Common myeloid progenitor, CD34-positive (primary cell): ENCODE results near the gene GRM4.
A peak's percentile ranks its signal among the peaks of the same experiment; 100 is the strongest.

Experiments used
- CTCF ChIA-PET: fragments of 350-600 bp; sonication (Branson Sonifier 250); formaldehyde crosslinking; loops from one replicate; lab custom pipeline; 2021; ENCODE audit warnings: antibody characterized with exemption; lab: Charles Lee
- POLR2A ChIA-PET: fragments of 350-600 bp; sonication (Branson Sonifier 250); formaldehyde crosslinking; loops from one replicate; lab custom pipeline; 2021; ENCODE audit warnings: antibody characterized with exemption; lab: Charles Lee
- DNase-seq, 3 donors: peaks; one replicate each; pipeline versions ENCODE4 v3.0.0 to v3.0.0-alpha.2; 2013
- H3K27ac ChIP-seq, 2 experiments: 1 replicate in 1 of 2; 2 replicates in 1 of 2; pipeline ENCODE4 v1.7.0; 2013; ENCODE audit warnings: inconsistent platforms in 2 of 2, low read length in 2 of 2, mild to moderate bottlenecking in 2 of 2, low read depth in 1 of 2, moderate library complexity in 1 of 2; ENCODE audit not compliant: severe bottlenecking in 2 of 2, insufficient read depth in 1 of 2, poor library complexity in 1 of 2
- H3K27me3 ChIP-seq, 5 experiments: replicated peaks in 2 of 5; 1 replicate in 3 of 5; 2 replicates in 2 of 5; pipeline versions ENCODE4 v1.6.1 to v1.7.0; 2013; ENCODE audit warnings: low read length in 4 of 5, mild to moderate bottlenecking in 2 of 5, moderate library complexity in 2 of 5, inconsistent platforms in 1 of 5; ENCODE audit not compliant: insufficient read depth in 5 of 5, control insufficient read depth in 4 of 5
- H3K36me3 ChIP-seq, 4 experiments: 1 replicate in 2 of 4; 2 replicates in 2 of 4; pipeline versions ENCODE4 v1.6.1 to v1.7.0; 2013; ENCODE audit warnings: low read length in 3 of 4, control low read depth in 1 of 4, mild to moderate bottlenecking in 1 of 4; ENCODE audit not compliant: control insufficient read depth in 4 of 4, insufficient read depth in 4 of 4
- H3K4me1 ChIP-seq, 4 experiments: 1 replicate in 3 of 4; 2 replicates in 1 of 4; pipeline versions ENCODE4 v1.6.1 to v1.7.1; 2013; ENCODE audit warnings: low read length in 3 of 4, mild to moderate bottlenecking in 3 of 4, control low read depth in 1 of 4, inconsistent platforms in 1 of 4, moderate library complexity in 1 of 4; ENCODE audit not compliant: control insufficient read depth in 4 of 4, insufficient read depth in 4 of 4; ENCODE audit errors: control extremely low read depth in 1 of 4
- H3K4me3 ChIP-seq, 7 experiments: 1 replicate in 4 of 7; 2 replicates in 3 of 7; pipeline versions ENCODE4 v1.5.1 to v1.7.0; 2013; ENCODE audit warnings: mild to moderate bottlenecking in 7 of 7, low read length in 6 of 7, moderate library complexity in 6 of 7, inconsistent platforms in 2 of 7, low read depth in 2 of 7, control low read depth in 1 of 7; ENCODE audit not compliant: insufficient read depth in 4 of 7, control insufficient read depth in 1 of 7; ENCODE audit errors: extremely low read depth in 1 of 7
- H3K9me3 ChIP-seq, 5 experiments: 1 replicate in 4 of 5; 2 replicates in 1 of 5; pipeline versions ENCODE4 v1.6.1 to v1.7.1; 2013; ENCODE audit warnings: low read length in 4 of 5, mild to moderate bottlenecking in 2 of 5, inconsistent platforms in 1 of 5, low read depth in 1 of 5, moderate library complexity in 1 of 5; ENCODE audit not compliant: control insufficient read depth in 4 of 5, insufficient read depth in 2 of 5; ENCODE audit errors: control extremely low read depth in 1 of 5
- WGBS: methylation state at CpG from one replicate; pipeline ENCODE4 v1.1.5; 2013; ENCODE audit not compliant: insufficient coverage; 5-methylcytosine and 5-hydroxymethylcytosine counted together

The GRM4 gene

GRCh38 chr6:34059136-34059731, 86.7 kb downstream of the GRM4 start:
- Histone ChIP-seq H3K9me3 (no peaks in the 10 kb centered on the region), H3K27ac (no peak overlapping the region), H3K4me1 (no peaks in the 10 kb centered on the region), H3K4me3 (no peak overlapping the region), H3K36me3 (no peaks in the 10 kb centered on the region), H3K27me3 (peaks cover 0 to 18% (median 5%) of the 10 kb centered on the region in 5 experiments)
- ChIA-PET CTCF (interaction anchor here (1.2 to 1.4 kb wide), 4 partner anchors 10 to 95 kb away, joined by 3 to 5 read pairs (median 4); no protein-coding TSS in a partner anchor), POLR2A (interaction anchor here (0.7 kb wide), 1 partner anchor 26 kb away, joined by 3 read pairs; no protein-coding TSS in a partner anchor)
- DNase-seq: no peak
- WGBS: 86% methylated on average over 15 of the region's 17 CpGs

- 100% methylated on average over 4 of the region's 6 CpGs for WGBS
- H3K27ac ChIP-seq: no peak overlapping the region
- CTCF ChIA-PET: interaction anchor here (1.6 kb wide), 1 partner anchor 10 kb away, joined by 3 read pairs; no protein-coding TSS in a partner anchor
- H3K4me3 ChIP-seq: no peak overlapping the region
- H3K36me3 ChIP-seq: no peaks in the 10 kb centered on the region
- POLR2A ChIA-PET: no interaction called here
- DNase-seq: no peak
- no peaks in the 10 kb centered on the region for H3K4me1 ChIP-seq
- H3K9me3 ChIP-seq: no peaks in the 10 kb centered on the region
- peaks cover 0 to 5% (median 2%) of the 10 kb centered on the region in 5 experiments for H3K27me3 ChIP-seq
Observed at GRCh38 chr6:34057790-34058189, 88.1 kb downstream of the GRM4 start.

- no peaks in the 10 kb centered on the region for H3K4me1 ChIP-seq
- 96% methylated on average over 15 of the region's 16 CpGs for WGBS
- H3K9me3 ChIP-seq: no peaks in the 10 kb centered on the region
- ChIA-PET POLR2A (no interaction called here), CTCF (interaction anchor here (1.6 kb wide), 1 partner anchor 10 kb away, joined by 3 read pairs; no protein-coding TSS in a partner anchor)
- no peak overlapping the region for H3K4me3 ChIP-seq
- H3K27ac ChIP-seq: no peak overlapping the region
- H3K27me3 ChIP-seq: peaks cover 0 to 5% (median 0%) of the 10 kb centered on the region in 5 experiments
- no peaks in the 10 kb centered on the region for H3K36me3 ChIP-seq
- no peak for DNase-seq
Observed at GRCh38 chr6:34057191-34057590, 88.7 kb downstream of the GRM4 start.

GRCh38 chr6:34056305-34057108, 89.4 kb downstream of the GRM4 start:
- H3K36me3 ChIP-seq: no peaks in the 10 kb centered on the region
- no peak overlapping the region for H3K27ac ChIP-seq
- H3K4me1 ChIP-seq: peaks cover 0 to 1% (median 0%) of the 10 kb centered on the region in 4 experiments
- ChIA-PET CTCF (no interaction called here), POLR2A (no interaction called here)
- DNase-seq: no peak
- 71% methylated on average over 26 of the region's 36 CpGs for WGBS
- H3K27me3 ChIP-seq: peaks cover 0 to 7% (median 0%) of the 10 kb centered on the region in 5 experiments
- H3K9me3 ChIP-seq: no peaks in the 10 kb centered on the region
- H3K4me3 ChIP-seq: no peak overlapping the region

GRCh38 chr6:34055223-34055933, 90.5 kb downstream of the GRM4 start:
- WGBS: 69% methylated on average over 17 of the region's 18 CpGs
- Histone ChIP-seq H3K36me3 (no peaks in the 10 kb centered on the region), H3K4me3 (no peak overlapping the region), H3K9me3 (no peaks in the 10 kb centered on the region), H3K27ac (no peak overlapping the region), H3K4me1 (peaks cover 0 to 6% (median 0%) of the 10 kb centered on the region in 4 experiments), H3K27me3 (peaks cover 0 to 5% (median 0%) of the 10 kb centered on the region in 5 experiments)
- DNase-seq: peak; percentile 81 to 91 (median 84)
- CTCF ChIA-PET: interaction anchor here (0.7 to 5.1 kb wide), 14 partner anchors 9 to 285 kb away, joined by 3 to 38 read pairs (median 6); no protein-coding TSS in a partner anchor
- POLR2A ChIA-PET: interaction anchor here (0.8 kb wide), 1 partner anchor 99 kb away, joined by 4 read pairs; no protein-coding TSS in a partner anchor

GRCh38 chr6:34053721-34054120, 92.2 kb downstream of the GRM4 start:
- whole genome bisulfite sequencing: 72% methylated on average over 7 of the region's 8 CpGs

More at GRCh38 chr6:34053721-34054120, 92.2 kb downstream of the GRM4 start:
- Histone ChIP-seq H3K9me3 (peaks cover 0 to 2% (median 0%) of the 10 kb centered on the region in 5 experiments), H3K4me1 (peaks cover 0 to 6% (median 0%) of the 10 kb centered on the region in 4 experiments), H3K27me3 (peaks cover 0 to 5% (median 0%) of the 10 kb centered on the region in 5 experiments), H3K4me3 (no peak overlapping the region), H3K27ac (no peak overlapping the region), H3K36me3 (no peaks in the 10 kb centered on the region)
- DNase-seq: no peak
- ChIA-PET POLR2A (no interaction called here), CTCF (interaction anchor here (0.6 to 5.1 kb wide), 11 partner anchors 9 to 368 kb away, joined by 3 to 38 read pairs (median 6); no protein-coding TSS in a partner anchor)
